Trophoblast cell (in vitro differentiated cells and primary cell): ENCODE results near the gene DUSP10.
A peak's percentile ranks its signal among the peaks of the same experiment; 100 is the strongest.

ENCODE experiments used
- DNase-seq, 2 donors: peaks; one replicate each; pipeline ENCODE4 v3.0.0-alpha.2; 2016
- H2AFZ ChIP-seq: 2 replicates; pipeline ENCODE4 v1.6.1; 2013; ENCODE audit warnings: low read length, moderate library complexity, mild to moderate bottlenecking; ENCODE audit not compliant: insufficient read depth, poor library complexity
- H2AK5ac ChIP-seq: 2 replicates; pipeline ENCODE4 v1.6.1; 2013; ENCODE audit warnings: mild to moderate bottlenecking, low read length
- H2BK120ac ChIP-seq: 2 replicates; pipeline ENCODE4 v1.6.1; 2013; ENCODE audit warnings: low read length, mild to moderate bottlenecking, moderate library complexity; ENCODE audit not compliant: insufficient read depth, poor library complexity
- H2BK12ac ChIP-seq: 2 replicates; pipeline ENCODE4 v1.6.1; 2013; ENCODE audit warnings: mild to moderate bottlenecking, low read length, moderate library complexity
- H2BK5ac ChIP-seq: 2 replicates; pipeline ENCODE4 v1.6.1; 2013; ENCODE audit warnings: low read length, low read depth, moderate library complexity, mild to moderate bottlenecking; ENCODE audit not compliant: poor library complexity
- H3K14ac ChIP-seq: 2 replicates; pipeline ENCODE4 v1.6.1; 2013; ENCODE audit warnings: mild to moderate bottlenecking, low read length
- H3K18ac ChIP-seq: 2 replicates; pipeline ENCODE4 v1.6.1; 2013; ENCODE audit warnings: mild to moderate bottlenecking, low read length
- H3K23ac ChIP-seq: 2 replicates; pipeline ENCODE4 v1.6.1; 2013; ENCODE audit warnings: low read length
- H3K27ac ChIP-seq: 2 replicates; pipeline ENCODE4 v1.5.1; 2013; ENCODE audit warnings: low read depth, mild to moderate bottlenecking, inconsistent platforms, low read length, moderate library complexity
- H3K27me3 ChIP-seq: 2 replicates; pipeline ENCODE4 v1.6.1; 2013; ENCODE audit warnings: inconsistent platforms, mild to moderate bottlenecking, low read length, moderate library complexity; ENCODE audit not compliant: insufficient read depth
- H3K36me3 ChIP-seq, 2 experiments: 1 replicate in 1 of 2; 2 replicates in 1 of 2; pipeline ENCODE4 v1.6.1; 2013; ENCODE audit warnings: low read length in 2 of 2, mild to moderate bottlenecking in 2 of 2, moderate library complexity in 1 of 2; ENCODE audit not compliant: insufficient read depth in 2 of 2, control insufficient read depth in 1 of 2
- H3K4ac ChIP-seq: 2 replicates; pipeline ENCODE4 v1.6.1; 2013; ENCODE audit warnings: low read depth, mild to moderate bottlenecking, low read length, moderate library complexity
- H3K4me1 ChIP-seq, 2 experiments: 1 replicate in 1 of 2; 2 replicates in 1 of 2; pipeline ENCODE4 v1.6.1; 2013; ENCODE audit warnings: low read length in 2 of 2, mild to moderate bottlenecking in 2 of 2, moderate library complexity in 1 of 2; ENCODE audit not compliant: insufficient read depth in 2 of 2, control insufficient read depth in 1 of 2
- H3K4me2 ChIP-seq: 2 replicates; pipeline ENCODE4 v1.6.1; 2013; ENCODE audit warnings: inconsistent platforms, mild to moderate bottlenecking, low read length, moderate library complexity
- H3K4me3 ChIP-seq: 2 replicates; pipeline ENCODE4 v1.5.1; 2013; ENCODE audit warnings: mild to moderate bottlenecking, low read depth, low read length, inconsistent platforms
- H3K79me1 ChIP-seq: one replicate; pipeline ENCODE4 v1.6.1; 2013; ENCODE audit warnings: low read length
- H3K79me2 ChIP-seq: 2 replicates; pipeline ENCODE4 v1.6.1; 2013; ENCODE audit warnings: low read length, mild to moderate bottlenecking; ENCODE audit not compliant: control insufficient read depth, insufficient read depth, poor library complexity
- H3K9ac ChIP-seq: 2 replicates; pipeline ENCODE4 v1.6.1; 2013; ENCODE audit warnings: mild to moderate bottlenecking, low read length
- H3K9me3 ChIP-seq: 2 replicates; pipeline ENCODE4 v1.6.1; 2013; ENCODE audit warnings: low read depth, mild to moderate bottlenecking, control low read depth, inconsistent platforms, low read length; ENCODE audit not compliant: insufficient read depth
- H4K12ac ChIP-seq: 2 replicates; pipeline ENCODE4 v1.6.1; 2013; ENCODE audit warnings: low read depth, mild to moderate bottlenecking, low read length, moderate library complexity
- H4K8ac ChIP-seq: 2 replicates; pipeline ENCODE4 v1.6.1; 2013; ENCODE audit warnings: low read depth, mild to moderate bottlenecking, low read length, moderate library complexity
- H4K91ac ChIP-seq: one replicate; pipeline ENCODE4 v1.6.1; 2013; ENCODE audit warnings: low read depth, mild to moderate bottlenecking, low read length, moderate library complexity
- WGBS: extraction: QIAGEN DNeasy Blood & Tissue Kit; methylation state at CpG from one replicate; pipeline ENCODE4 v1.1.7; 2013; ENCODE audit warnings: missing lambda C conversion rate; ENCODE audit not compliant: insufficient read length, insufficient coverage; ENCODE audit errors: extremely low coverage; 5-methylcytosine and 5-hydroxymethylcytosine counted together

DUSP10 gene

DNA sequence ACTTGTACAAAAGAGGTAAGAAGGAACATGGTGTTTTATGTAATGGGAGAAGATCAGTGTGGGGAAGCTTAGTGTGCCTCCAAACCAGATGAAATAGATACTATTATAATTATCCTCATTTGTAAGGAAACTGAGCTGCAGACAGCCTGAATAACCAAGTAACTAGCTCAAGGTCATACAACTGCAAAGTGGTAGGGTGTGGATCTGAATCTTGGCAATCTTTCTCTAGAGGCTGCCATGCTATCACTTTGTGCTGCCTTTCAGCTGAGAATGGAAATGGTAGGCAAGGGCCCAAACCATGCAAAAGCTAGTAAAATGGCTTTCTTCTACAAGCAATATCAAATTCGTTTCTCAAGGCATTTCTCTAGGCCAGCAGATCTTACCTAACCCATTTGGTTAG lies 51.0 kb downstream of the DUSP10 start:
- Histone ChIP-seq H3K4ac (no peak overlapping the region), H2BK12ac (no peak overlapping the region), H3K4me2 (no peak overlapping the region), H3K79me2 (no peaks in the 10 kb centered on the region), H3K27ac (no peak overlapping the region), H3K79me1 (no peaks in the 10 kb centered on the region), H3K4me1 (no peaks in the 10 kb centered on the region), H3K9ac (no peak overlapping the region), H4K8ac (no peak overlapping the region), H3K4me3 (no peak overlapping the region), H3K9me3 (no peaks in the 10 kb centered on the region), H3K23ac (no peak overlapping the region), H3K18ac (no peak overlapping the region), H4K91ac (no peak overlapping the region), H2AK5ac (no peak overlapping the region), H2AFZ (no peak overlapping the region), H3K36me3 (no peaks in the 10 kb centered on the region), H3K14ac (no peak overlapping the region), H4K12ac (no peak overlapping the region), H3K27me3 (no peaks in the 10 kb centered on the region), H2BK120ac (no peak overlapping the region), H2BK5ac (no peak overlapping the region)
- no CpG with 5 or more reads among the region's 1 CpG for WGBS
- DNase-seq: no peak

DNA sequence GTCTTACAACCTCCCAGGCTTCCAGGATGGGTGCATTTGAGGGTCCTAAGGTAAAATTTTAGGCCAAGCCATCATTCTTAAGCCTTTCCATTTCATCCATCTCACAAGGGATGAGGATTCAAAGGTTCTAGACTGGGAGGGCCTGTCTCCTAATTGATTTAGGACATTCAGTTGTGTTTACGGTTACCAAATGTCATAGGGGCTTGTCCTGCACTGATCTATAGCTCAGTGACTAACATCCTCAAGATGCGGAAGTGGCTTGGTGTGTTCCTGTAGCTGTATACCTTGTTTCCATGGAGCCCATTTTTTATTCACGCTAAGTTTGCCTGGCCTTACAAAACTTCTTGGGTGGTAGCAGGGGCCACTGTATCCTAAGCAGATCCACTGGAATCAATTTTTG lies 52.8 kb downstream of the DUSP10 start:
- H4K8ac ChIP-seq: no peak overlapping the region
- no peaks in the 10 kb centered on the region for H3K27me3 ChIP-seq
- H3K14ac ChIP-seq: no peak overlapping the region
- no peaks in the 10 kb centered on the region for H3K79me2 ChIP-seq
- no peak overlapping the region for H3K4ac ChIP-seq
- H2BK5ac ChIP-seq: no peak overlapping the region
- H2AFZ ChIP-seq: no peak overlapping the region
- H3K9ac ChIP-seq: no peak overlapping the region
- no peaks in the 10 kb centered on the region for H3K36me3 ChIP-seq
- no peaks in the 10 kb centered on the region for H3K4me1 ChIP-seq
- H3K18ac ChIP-seq: no peak overlapping the region
- H2BK12ac ChIP-seq: no peak overlapping the region
- H3K23ac ChIP-seq: no peak overlapping the region
- no peak overlapping the region for H2BK120ac ChIP-seq
- H4K12ac ChIP-seq: no peak overlapping the region
- H3K9me3 ChIP-seq: no peaks in the 10 kb centered on the region
- no peak overlapping the region for H2AK5ac ChIP-seq
- DNase-seq: peak; percentile 19 to 74
- no peak overlapping the region for H3K4me3 ChIP-seq
- no peak overlapping the region for H3K27ac ChIP-seq
- H4K91ac ChIP-seq: no peak overlapping the region
- WGBS: no CpG with 5 or more reads among the region's 3 CpGs
- no peaks in the 10 kb centered on the region for H3K79me1 ChIP-seq
- no peak overlapping the region for H3K4me2 ChIP-seq

- Histone ChIP-seq H2AFZ (no peak overlapping the region), H3K18ac (no peak overlapping the region), H3K27me3 (no peaks in the 10 kb centered on the region), H3K4me3 (no peak overlapping the region), H3K4me1 (no peaks in the 10 kb centered on the region), H3K4ac (no peak overlapping the region), H3K4me2 (no peak overlapping the region), H4K8ac (no peak overlapping the region), H2BK120ac (no peak overlapping the region), H3K79me2 (no peaks in the 10 kb centered on the region), H3K27ac (no peak overlapping the region), H4K91ac (no peak overlapping the region), H2AK5ac (no peak overlapping the region), H3K9ac (no peak overlapping the region), H3K14ac (no peak overlapping the region), H4K12ac (no peak overlapping the region), H3K79me1 (no peaks in the 10 kb centered on the region), H2BK5ac (no peak overlapping the region), H2BK12ac (no peak overlapping the region), H3K23ac (no peak overlapping the region), H3K9me3 (no peaks in the 10 kb centered on the region), H3K36me3 (no peaks in the 10 kb centered on the region)
- no CpG with 5 or more reads among the region's 1 CpG for WGBS
- no peak for DNase-seq
These were observed 53.4 kb downstream of the DUSP10 start for GRCh38 chr1:221688488-221688843.

DNA sequence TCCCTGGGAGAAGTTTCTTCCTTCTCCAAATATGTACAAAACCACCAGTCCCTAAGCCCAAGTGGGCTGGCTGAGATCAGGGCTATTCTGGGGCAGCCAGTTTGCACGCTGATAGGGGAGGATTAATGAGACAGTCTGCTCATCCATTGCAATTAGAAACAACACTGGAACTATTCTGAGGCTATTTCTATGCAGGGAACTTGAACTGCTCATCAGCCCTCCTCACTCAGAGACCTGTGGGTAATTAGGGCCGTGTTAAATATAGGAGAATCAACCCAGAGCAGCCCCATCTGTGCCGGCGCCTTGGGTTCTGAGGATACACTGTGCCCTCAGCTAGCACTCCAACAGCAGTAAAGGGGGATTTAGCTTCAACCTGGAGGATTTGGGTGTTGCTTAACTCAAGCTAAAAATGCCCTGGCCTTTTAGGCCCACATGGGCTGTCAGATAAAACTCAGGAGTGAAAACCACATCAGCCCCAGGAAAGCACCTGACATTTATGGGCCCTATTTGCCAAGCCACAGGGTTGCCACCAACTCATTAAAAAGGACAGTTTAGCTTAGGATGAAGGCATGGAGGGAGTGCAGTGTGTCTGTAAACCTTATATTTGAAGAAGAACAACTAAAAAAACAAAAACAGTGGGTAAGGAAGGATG lies 53.9 kb downstream of the DUSP10 start:
- Histone ChIP-seq H3K79me2 (no peaks in the 10 kb centered on the region), H3K4me3 (no peak overlapping the region), H3K14ac (no peak overlapping the region), H4K91ac (no peak overlapping the region), H3K27me3 (no peaks in the 10 kb centered on the region), H2AFZ (no peak overlapping the region), H3K36me3 (no peaks in the 10 kb centered on the region), H2BK120ac (no peak overlapping the region), H3K18ac (no peak overlapping the region), H4K8ac (no peak overlapping the region), H3K4ac (no peak overlapping the region), H3K4me1 (no peaks in the 10 kb centered on the region), H3K27ac (no peak overlapping the region), H2BK5ac (no peak overlapping the region), H4K12ac (no peak overlapping the region), H3K4me2 (no peak overlapping the region), H3K9me3 (no peaks in the 10 kb centered on the region), H2BK12ac (no peak overlapping the region), H2AK5ac (no peak overlapping the region), H3K9ac (no peak overlapping the region), H3K79me1 (no peaks in the 10 kb centered on the region), H3K23ac (no peak overlapping the region)
- no peak for DNase-seq
- WGBS: no CpG with 5 or more reads among the region's 4 CpGs
